ENCODE results near the gene HLA-DMA. TPM values are rescaled to one million over a fixed set of nuclear protein-coding genes. Genes with fewer than 3 reads are reported as not detected.

The HLA-DMA gene
- total and polyA plus RNA-seq, 9 of the 15 experiments (the other 6 are each of a cell fraction or from before 2014, with no cell fraction given) = 0.13 to 0.83 (median 0.51) TPM

DNA sequence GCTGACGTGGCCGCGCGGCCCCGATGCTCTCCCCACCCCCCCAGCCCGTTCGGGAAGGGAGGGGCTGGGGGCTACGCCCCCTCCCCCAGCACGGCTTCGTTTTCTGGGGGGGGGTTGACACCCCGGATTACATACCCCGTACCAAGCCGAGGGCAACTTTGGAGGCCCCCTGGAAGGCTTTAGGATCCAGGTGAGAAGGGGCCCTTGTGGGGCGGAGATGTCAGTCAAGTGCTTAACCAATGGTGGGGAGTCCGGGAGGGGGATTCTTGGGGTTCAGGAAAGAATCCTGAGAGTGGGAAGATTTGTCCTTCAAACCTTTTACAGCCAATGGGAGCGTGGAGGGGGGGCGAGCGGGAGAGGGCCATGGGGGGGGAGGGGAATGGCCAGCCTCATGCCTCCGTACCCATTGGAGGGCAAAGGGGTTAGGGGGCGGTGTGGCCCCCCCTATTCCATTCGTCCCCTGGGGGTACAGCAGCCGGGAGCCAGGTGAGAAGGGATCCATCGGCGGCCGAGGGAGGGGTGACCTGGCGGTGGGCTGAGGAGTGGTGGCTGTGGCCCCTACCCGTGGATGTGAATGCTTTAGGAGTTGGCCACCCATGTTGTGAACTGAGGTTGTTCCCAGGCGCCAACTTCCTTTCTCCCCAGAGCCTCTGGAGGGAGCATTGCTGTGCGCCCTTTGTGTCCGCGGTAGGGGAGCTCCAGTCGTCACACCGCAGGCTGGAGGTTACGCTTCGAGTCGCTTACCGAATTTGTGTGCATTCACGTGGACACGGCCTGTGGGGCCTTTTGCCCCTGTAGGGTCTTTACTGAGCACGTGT lies 16.2 kb upstream of the HLA-DMA start (continued):
- TF ChIP-seq, protein P1, sequence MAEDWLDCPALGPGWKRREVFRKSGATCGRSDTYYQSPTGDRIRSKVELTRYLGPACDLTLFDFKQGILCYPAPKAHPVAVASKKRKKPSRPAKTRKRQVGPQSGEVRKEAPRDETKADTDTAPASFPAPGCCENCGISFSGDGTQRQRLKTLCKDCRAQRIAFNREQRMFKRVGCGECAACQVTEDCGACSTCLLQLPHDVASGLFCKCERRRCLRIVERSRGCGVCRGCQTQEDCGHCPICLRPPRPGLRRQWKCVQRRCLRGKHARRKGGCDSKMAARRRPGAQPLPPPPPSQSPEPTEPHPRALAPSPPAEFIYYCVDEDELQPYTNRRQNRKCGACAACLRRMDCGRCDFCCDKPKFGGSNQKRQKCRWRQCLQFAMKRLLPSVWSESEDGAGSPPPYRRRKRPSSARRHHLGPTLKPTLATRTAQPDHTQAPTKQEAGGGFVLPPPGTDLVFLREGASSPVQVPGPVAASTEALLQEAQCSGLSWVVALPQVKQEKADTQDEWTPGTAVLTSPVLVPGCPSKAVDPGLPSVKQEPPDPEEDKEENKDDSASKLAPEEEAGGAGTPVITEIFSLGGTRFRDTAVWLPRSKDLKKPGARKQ (CRISPR knock-in tag; IDR thresholded peaks at IDR 0.05) = no peak
- TF ChIP-seq ZNF134 (CRISPR knock-in tag; conservative IDR thresholded peaks at IDR 0.05) = no peak
- TF ChIP-seq CEBPB (tag; IDR thresholded peaks at IDR 0.05) = no peak
- TF ChIP-seq ZNF318 (IDR thresholded peaks at IDR 0.05; ENCODE audit: borderline replicate concordance in 1 of 2, low read depth in 1 of 2) = no peak
- TF ChIP-seq EGR1 (conservative IDR thresholded peaks at IDR 0.05) = peak; percentile 68
- TF ChIP-seq, protein P2, sequence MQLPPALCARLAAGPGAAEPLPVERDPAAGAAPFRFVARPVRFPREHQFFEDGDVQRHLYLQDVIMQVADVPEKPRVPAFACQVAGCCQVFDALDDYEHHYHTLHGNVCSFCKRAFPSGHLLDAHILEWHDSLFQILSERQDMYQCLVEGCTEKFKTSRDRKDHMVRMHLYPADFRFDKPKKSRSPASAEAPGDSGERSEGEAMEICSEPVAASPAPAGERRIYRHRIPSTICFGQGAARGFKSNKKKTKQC (CRISPR knock-in tag; IDR thresholded peaks at IDR 0.05) = peak; percentile 78; the same call in 1 of the 2 replicates
- TF ChIP-seq SMARCB1 (IDR thresholded peaks at IDR 0.05; ENCODE audit: insufficient read length, low read depth) = no peak
- TF ChIP-seq BRF1 (IDR thresholded peaks at IDR 0.05; ENCODE audit: borderline replicate concordance, extremely low read depth, insufficient read length) = no peak
- TF ChIP-seq, protein P3, sequence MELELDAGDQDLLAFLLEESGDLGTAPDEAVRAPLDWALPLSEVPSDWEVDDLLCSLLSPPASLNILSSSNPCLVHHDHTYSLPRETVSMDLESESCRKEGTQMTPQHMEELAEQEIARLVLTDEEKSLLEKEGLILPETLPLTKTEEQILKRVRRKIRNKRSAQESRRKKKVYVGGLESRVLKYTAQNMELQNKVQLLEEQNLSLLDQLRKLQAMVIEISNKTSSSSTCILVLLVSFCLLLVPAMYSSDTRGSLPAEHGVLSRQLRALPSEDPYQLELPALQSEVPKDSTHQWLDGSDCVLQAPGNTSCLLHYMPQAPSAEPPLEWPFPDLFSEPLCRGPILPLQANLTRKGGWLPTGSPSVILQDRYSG (tag; conservative IDR thresholded peaks at IDR 0.05; ENCODE audit: low read depth) = peak; percentile 19; the same call in 1 of the 2 replicates
- TF ChIP-seq CHD2 (IDR thresholded peaks at IDR 0.05; ENCODE audit: low read depth, low read length) = peak; percentile 55; the same call in 1 of the 2 replicates
- no peak for TF ChIP-seq ZEB2 (IDR thresholded peaks at IDR 0.05)
- no peak for TF ChIP-seq HNRNPH1 (optimal IDR thresholded peaks at IDR 0.05; ENCODE audit: low read depth, low read length)
- peak; percentile 5; the same call in 1 of the 2 replicates for TF ChIP-seq ZNF644 (tag; IDR thresholded peaks at IDR 0.05; ENCODE audit: low read depth)
- TF ChIP-seq, protein P4, sequence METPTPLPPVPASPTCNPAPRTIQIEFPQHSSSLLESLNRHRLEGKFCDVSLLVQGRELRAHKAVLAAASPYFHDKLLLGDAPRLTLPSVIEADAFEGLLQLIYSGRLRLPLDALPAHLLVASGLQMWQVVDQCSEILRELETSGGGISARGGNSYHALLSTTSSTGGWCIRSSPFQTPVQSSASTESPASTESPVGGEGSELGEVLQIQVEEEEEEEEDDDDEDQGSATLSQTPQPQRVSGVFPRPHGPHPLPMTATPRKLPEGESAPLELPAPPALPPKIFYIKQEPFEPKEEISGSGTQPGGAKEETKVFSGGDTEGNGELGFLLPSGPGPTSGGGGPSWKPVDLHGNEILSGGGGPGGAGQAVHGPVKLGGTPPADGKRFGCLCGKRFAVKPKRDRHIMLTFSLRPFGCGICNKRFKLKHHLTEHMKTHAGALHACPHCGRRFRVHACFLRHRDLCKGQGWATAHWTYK (CRISPR knock-in tag; IDR thresholded peaks at IDR 0.05) = peak; percentile 17

Measured in K562 (cell line).